ENCODE measurements around the gene ANKRD37.
A peak's percentile ranks its signal among the peaks of the same experiment; 100 is the strongest.

ANKRD37 gene

GRCh38 chr4:185416955-185417354, 20.3 kb downstream of the ANKRD37 start:
- no peaks in the 10 kb centered on the region for H3K9me3 ChIP-seq (ENCODE audit: insufficient read depth, low read length)
- H3K4me3 ChIP-seq (ENCODE audit: insufficient read depth, low read length, poor library complexity, severe bottlenecking), result no peak overlapping the region
- no peaks in the 10 kb centered on the region for H3K9me2 ChIP-seq (replicated peaks; ENCODE audit: insufficient read depth, low read length)
- H3K4me2 ChIP-seq (ENCODE audit: low read depth, low read length, poor library complexity, severe bottlenecking), result no peak overlapping the region
- H3K79me2 ChIP-seq (ENCODE audit: insufficient read depth, low read length), result no peaks in the 10 kb centered on the region
- H3K27ac ChIP-seq (ENCODE audit: low read depth, low read length), result no peak overlapping the region
- no peak overlapping the region for H2AFZ ChIP-seq (ENCODE audit: low read depth, low read length, severe bottlenecking)
- no peaks in the 10 kb centered on the region for H3F3A ChIP-seq (ENCODE audit: insufficient read depth)
- TF ChIP-seq CTCF (IDR thresholded peaks at IDR 0.05; ENCODE audit: insufficient read depth, low read length, poor library complexity, severe bottlenecking), result no peak
- H3K9ac ChIP-seq (ENCODE audit: low read length), result no peak overlapping the region
- H4K20me1 ChIP-seq (ENCODE audit: low read depth, low read length), result no peaks in the 10 kb centered on the region
- H3K27me3 ChIP-seq (ENCODE audit: low read length), result no peaks in the 10 kb centered on the region
- H3K36me3 ChIP-seq (ENCODE audit: low read length), result peaks cover 29% of the 10 kb centered on the region

GRCh38 chr4:185421366-185422124, 24.9 kb downstream of the ANKRD37 start:
- no peak overlapping the region for H3K4me2 ChIP-seq (ENCODE audit: low read depth, low read length, poor library complexity, severe bottlenecking)
- H3K36me3 ChIP-seq (ENCODE audit: low read length), result peaks cover 11% of the 10 kb centered on the region; the same call in 1 of the 2 replicates
- no peak overlapping the region for H3K4me3 ChIP-seq (ENCODE audit: insufficient read depth, low read length, poor library complexity, severe bottlenecking)
- no peak overlapping the region for H3K27ac ChIP-seq (ENCODE audit: low read depth, low read length)
- no peaks in the 10 kb centered on the region for H3K79me2 ChIP-seq (ENCODE audit: insufficient read depth, low read length)
- H3F3A ChIP-seq (ENCODE audit: insufficient read depth), result no peaks in the 10 kb centered on the region
- no peak for TF ChIP-seq CTCF (IDR thresholded peaks at IDR 0.05; ENCODE audit: insufficient read depth, low read length, poor library complexity, severe bottlenecking)
- TF ChIP-seq EZH2phosphoT487 (conservative IDR thresholded peaks at IDR 0.05; ENCODE audit: low read length), result no peak
- H3K27me3 ChIP-seq (ENCODE audit: low read length), result no peaks in the 10 kb centered on the region
- no peaks in the 10 kb centered on the region for H3K9me2 ChIP-seq (replicated peaks; ENCODE audit: insufficient read depth, low read length)
- no peaks in the 10 kb centered on the region for H4K20me1 ChIP-seq (ENCODE audit: low read depth, low read length)
- no peaks in the 10 kb centered on the region for H3K9me3 ChIP-seq (ENCODE audit: insufficient read depth, low read length)
- H2AFZ ChIP-seq (ENCODE audit: low read depth, low read length, severe bottlenecking), result no peak overlapping the region
- no peak overlapping the region for H3K9ac ChIP-seq (ENCODE audit: low read length)

GRCh38 chr4:185424905-185425646, 28.4 kb downstream of the ANKRD37 start:
- TF ChIP-seq EZH2phosphoT487 (conservative IDR thresholded peaks at IDR 0.05; ENCODE audit: low read length) (no peak), CTCF (IDR thresholded peaks at IDR 0.05; ENCODE audit: insufficient read depth, low read length, poor library complexity, severe bottlenecking) (no peak)
- H3K9me2 ChIP-seq (replicated peaks; ENCODE audit: insufficient read depth, low read length), result no peaks in the 10 kb centered on the region
- no peaks in the 10 kb centered on the region for H4K20me1 ChIP-seq (ENCODE audit: low read depth, low read length)
- H3K27ac ChIP-seq (ENCODE audit: low read depth, low read length), result no peak overlapping the region
- H3K9me3 ChIP-seq (ENCODE audit: insufficient read depth, low read length), result no peaks in the 10 kb centered on the region
- H3K9ac ChIP-seq (ENCODE audit: low read length), result peak overlapping the region; percentile 72
- peak overlapping the region; percentile 75 for H3K4me3 ChIP-seq (ENCODE audit: insufficient read depth, low read length, poor library complexity, severe bottlenecking)
- no peaks in the 10 kb centered on the region for H3K27me3 ChIP-seq (ENCODE audit: low read length)
- peaks cover 7% of the 10 kb centered on the region; the same call in 1 of the 2 replicates for H3K36me3 ChIP-seq (ENCODE audit: low read length)
- peak overlapping the region; percentile 93 for H2AFZ ChIP-seq (ENCODE audit: low read depth, low read length, severe bottlenecking)
- H3K79me2 ChIP-seq (ENCODE audit: insufficient read depth, low read length), result no peaks in the 10 kb centered on the region
- H3F3A ChIP-seq (ENCODE audit: insufficient read depth), result no peaks in the 10 kb centered on the region
- H3K4me2 ChIP-seq (ENCODE audit: low read depth, low read length, poor library complexity, severe bottlenecking), result peak overlapping the region; percentile 72
